HepG2 (cell line): ENCODE results near the gene RCE1. TPM values are rescaled to one million over a fixed set of nuclear protein-coding genes. Genes with fewer than 3 reads are reported as not detected.

ENCODE experiments used
- ATAC-seq: fragments of 200-7000 bp; cut with Tn5 transposase; 3 replicates; pipeline ENCODE4 v1.9.1; 2020; ENCODE audit warnings: mild to moderate bottlenecking, moderate library complexity
- BruUV-seq: library from RNA; stranded (reverse); fragments of 400-500 nt; replicated peaks from 2 replicates; lab custom pipeline; 2021; lab: Mats Ljungman, UMichigan
- CTCF ChIA-PET: fragments of 300-600 bp; formaldehyde crosslinking; extraction: SDS; loops from one replicate; lab custom pipeline; 2021; ENCODE audit warnings: low total read pairs, inconsistent platforms, low intra/inter-chr PET ratio; lab: Yijun Ruan, JAX
- POLR2A ChIA-PET: fragments of 350-600 bp; sonication (Branson Sonifier 250); formaldehyde crosslinking; loops from one replicate; lab custom pipeline; 2020; ENCODE audit warnings: antibody characterized with exemption, inconsistent platforms; lab: Yijun Ruan, JAX
- DNase-seq: peaks from one replicate; pipeline ENCODE4 v3.0.0-alpha.2; 2015; ENCODE audit warnings: low spot score
- FAIRE-seq: peaks from 3 replicates; lab custom pipeline; 2011; peaks lifted over from hg19 to GRCh38; lab: Jason Lieb, UNC
- H2AFZ ChIP-seq: one replicate; pipeline ENCODE4 v1.6.1; 2011; ENCODE audit warnings: low read length, inconsistent platforms
- H3K27ac ChIP-seq: fragments of 300-600 bp; 3 replicates; pipeline ENCODE4 v1.8.0; 2011; ENCODE audit warnings: mixed run types, mild to moderate bottlenecking, mixed read lengths, low read length, inconsistent platforms; ENCODE audit not compliant: insufficient read depth; ENCODE audit errors: extremely low read length
- H3K27me3 ChIP-seq, 2 experiments: fragments of 200-600 bp in 1 of 2; 2 replicates in 1 of 2; 3 replicates in 1 of 2; pipeline versions ENCODE4 v1.6.0 to v1.8.0; 2011; ENCODE audit warnings: low read length in 2 of 2, mild to moderate bottlenecking in 2 of 2, moderate library complexity in 2 of 2, inconsistent platforms in 1 of 2; ENCODE audit not compliant: insufficient read depth in 2 of 2, control insufficient read depth in 1 of 2
- H3K36me3 ChIP-seq, 2 experiments: fragments of 200-600 bp in 1 of 2; replicated peaks in 1 of 2; 2 replicates in 1 of 2; 3 replicates in 1 of 2; pipeline versions ENCODE4 v1.5.1 to v1.8.0; 2011; ENCODE audit warnings: low read length in 2 of 2, inconsistent platforms in 1 of 2; ENCODE audit not compliant: insufficient read depth in 2 of 2, control insufficient read depth in 1 of 2
- H3K4me1 ChIP-seq: 2 replicates; pipeline ENCODE4 v1.5.1; 2012; ENCODE audit warnings: low read length, inconsistent platforms; ENCODE audit not compliant: insufficient read depth
- H3K4me2 ChIP-seq: 2 replicates; pipeline ENCODE4 v1.6.0; 2011; ENCODE audit warnings: low read depth, low read length, inconsistent platforms
- H3K4me3 ChIP-seq, 3 experiments: fragments of 200-600 bp in 1 of 3; sonication (generic), shearing (Covaris generic) in 1 of 3; replicated peaks in 1 of 3; 2 replicates each; pipeline ENCODE4 v1.5.1; 2011 to 2016; ENCODE audit warnings: low read length in 3 of 3, inconsistent platforms in 2 of 3, low read depth in 2 of 3, mild to moderate bottlenecking in 2 of 3, control low read depth in 1 of 3, mixed read lengths in 1 of 3; ENCODE audit not compliant: insufficient read depth in 1 of 3
- H3K79me2 ChIP-seq: one replicate; pipeline ENCODE4 v1.6.1; 2011; ENCODE audit warnings: low read length, inconsistent platforms; ENCODE audit not compliant: insufficient read depth
- H3K9ac ChIP-seq: 2 replicates; pipeline ENCODE4 v1.6.0; 2011; ENCODE audit warnings: mild to moderate bottlenecking, low read depth, low read length, inconsistent platforms; ENCODE audit not compliant: insufficient read depth
- H3K9me3 ChIP-seq: 2 replicates; pipeline ENCODE4 v1.5.1; 2012; ENCODE audit warnings: mild to moderate bottlenecking, low read length
- H4K20me1 ChIP-seq: 2 replicates; pipeline ENCODE4 v1.6.0; 2011; ENCODE audit warnings: inconsistent platforms, mild to moderate bottlenecking, low read length, moderate library complexity; ENCODE audit not compliant: insufficient read depth
- AGO1 ChIP-seq: fragments of 200-400 bp; formaldehyde crosslinking; IDR thresholded peaks from 2 replicates; pipeline ENCODE4 v1.6.1; 2017; ENCODE audit warnings: mild to moderate bottlenecking, low read depth, low read length, moderate library complexity; ENCODE audit not compliant: poor library complexity, severe bottlenecking
- ARID4A ChIP-seq: sonication (generic); formaldehyde crosslinking; IDR thresholded peaks from 2 replicates; pipeline ENCODE4 v1.5.0; 2020; ENCODE audit warnings: mild to moderate bottlenecking, missing genetic modification reagents, borderline replicate concordance
- ASH2L ChIP-seq: fragments of 300-600, 200-600 bp; sonication (generic); IDR thresholded peaks from 2 replicates; pipeline ENCODE4 v1.7.0; 2017; ENCODE audit warnings: low read depth, mild to moderate bottlenecking, moderate library complexity, mixed read lengths, low read length; ENCODE audit not compliant: insufficient read length
- KDM2A ChIP-seq: sonication (generic); formaldehyde crosslinking; IDR thresholded peaks from 2 replicates; pipeline ENCODE4 v1.4.0; 2020; ENCODE audit warnings: low read depth, missing genetic modification reagents, borderline replicate concordance
- NKX3-1 ChIP-seq: sonication (generic); formaldehyde crosslinking; IDR thresholded peaks from 2 replicates; pipeline ENCODE4 v1.5.0; 2020; ENCODE audit warnings: missing genetic modification reagents
- ONECUT2 ChIP-seq: sonication (generic); formaldehyde crosslinking; IDR thresholded peaks from 2 replicates; pipeline ENCODE4 v1.4.0; 2020; ENCODE audit warnings: missing genetic modification reagents
- SAP130 ChIP-seq: IDR thresholded peaks from 2 replicates; pipeline ENCODE4 v1.6.1; 2016; ENCODE audit warnings: low read depth
- SMARCC2 ChIP-seq: fragments of 450-650 bp; IDR thresholded peaks from 2 replicates; pipeline ENCODE4 v1.6.1; 2017; ENCODE audit warnings: antibody characterized with exemption, mild to moderate bottlenecking
- UBTF ChIP-seq: sonication (generic); formaldehyde crosslinking; IDR thresholded peaks from 2 replicates; pipeline ENCODE4 v1.4.0; 2020; ENCODE audit warnings: mild to moderate bottlenecking, missing genetic modification reagents
- ZBTB43 ChIP-seq: sonication (generic); formaldehyde crosslinking; conservative IDR thresholded peaks from 2 replicates; pipeline ENCODE4 v1.4.0; 2020; ENCODE audit warnings: missing genetic modification reagents
- ZFY ChIP-seq: sonication (generic); formaldehyde crosslinking; IDR thresholded peaks from 2 replicates; pipeline ENCODE4 v1.4.0; 2020; ENCODE audit warnings: missing genetic modification reagents
- ZNF577 ChIP-seq: sonication (generic); formaldehyde crosslinking; IDR thresholded peaks from 2 replicates; pipeline ENCODE4 v1.4.0; 2020; ENCODE audit warnings: mild to moderate bottlenecking, low read depth, missing genetic modification reagents, borderline replicate concordance
- WGBS: methylation state at CpG from one replicate; pipeline ENCODE4 v1.1.6; 2017; ENCODE audit warnings: low lambda C conversion rate; 5-methylcytosine and 5-hydroxymethylcytosine counted together
- in situ Hi-C: cut with HindIII; loops from 2 replicates; pipeline ENCODE4 v1.10.0; 2017; ENCODE audit warnings: low pct_unique_long_range_greater_than_20kb; ENCODE audit not compliant: extremely low pct_ligation_motif_present
- intact Hi-C: fragments of 100-400 bp; cut with micrococcal nuclease; formaldehyde crosslinking; loops from one replicate; pipeline ENCODE4 v1.10.0; 2022; ENCODE audit not compliant: unreplicated experiment
- polyA plus RNA-seq, 8 experiments: library from polyadenylated mRNA; depleted of rRNA in 3 of 8; stranded (reverse) in 7 of 8; unstranded in 1 of 8; fragments of >200 nt; fragmentation: Illumina TruSeq in 4 of 8; extraction: Trizol in 4 of 8; gene quantifications; 2 replicates each; pipeline versions ENCODE4 v1.2.1 to v1.2.3, GENCODE V29; 2011 to 2016; ENCODE audit warnings: low read depth in 4 of 8, missing spikeins in 1 of 8, mixed read lengths in 1 of 8; ENCODE audit not compliant: insufficient read depth in 1 of 8
- total RNA-seq, 5 experiments: library from RNA; depleted of rRNA; stranded (reverse); fragments of >200 nt; fragmentation: Illumina TruSeq; extraction: Trizol; gene quantifications; 2 replicates each; pipeline ENCODE4 v1.2.3, GENCODE V29; 2016; ENCODE audit warnings: low read depth in 1 of 5
- TF ChIP-seq, protein P1 (sequence below): sonication (generic); formaldehyde crosslinking; IDR thresholded peaks from 2 replicates; pipeline ENCODE4 v1.4.0; 2020; ENCODE audit warnings: mild to moderate bottlenecking, missing genetic modification reagents

The RCE1 gene
- total and polyA plus RNA-seq, 2 of the 13 experiments (the other 11 are each of a cell fraction or from before 2014, with no cell fraction given), result 22.2 to 22.4 TPM

DNA sequence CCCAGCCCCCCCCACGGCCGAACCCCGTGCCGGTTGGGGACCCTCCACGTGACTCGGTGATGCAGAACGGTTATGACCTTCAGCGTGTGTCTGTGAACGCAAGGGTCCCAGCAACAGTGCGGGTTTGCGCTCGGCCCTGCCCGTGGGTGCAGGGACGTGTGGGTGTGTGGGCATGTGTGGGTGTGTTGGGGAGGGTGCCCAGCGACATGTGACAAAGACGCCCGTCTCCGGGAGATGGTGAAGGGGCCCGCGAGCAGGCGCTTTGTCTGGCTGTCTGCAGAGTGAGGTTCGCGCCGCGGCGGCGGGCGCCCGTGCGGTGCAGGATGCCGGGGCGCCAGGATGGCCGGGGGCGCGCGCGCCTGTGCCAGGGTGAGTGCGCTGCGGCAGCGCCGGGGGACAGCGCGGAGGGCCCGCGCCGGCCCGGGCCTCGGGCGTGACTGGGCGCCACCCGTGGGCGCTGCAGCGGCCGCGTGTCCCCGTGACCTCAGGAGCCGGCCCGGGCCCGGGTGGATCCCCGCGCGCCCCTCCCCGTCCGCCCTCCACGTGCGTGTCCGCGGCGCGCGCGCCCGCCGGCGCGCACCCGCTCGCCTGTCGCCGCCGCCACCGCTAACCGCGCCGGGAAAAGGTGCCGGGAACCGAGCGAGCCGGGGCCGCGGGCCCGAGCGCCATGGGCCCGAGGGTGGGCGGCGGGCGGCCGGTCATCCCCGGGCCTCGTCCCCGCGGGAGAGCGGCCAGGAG, 13.4 kb downstream of the RCE1 start, which contains the start of gene LRFN4:
Gene LRFN4 (plus strand): TSS at position 569 of the 738 bp plus-strand sequence. CDS start 681 bp downstream, outside the sequence.
- Histone ChIP-seq H3K36me3 (peaks cover 3 to 8% of the 10 kb centered on the region in 2 experiments; a peak in 2 of 5 replicates), H2AFZ (no peak within 1 kb of the TSS), H3K27me3 (no peaks in the 10 kb centered on the region), H4K20me1 (no peaks in the 10 kb centered on the region), H3K79me2 (no peaks in the 10 kb centered on the region), H3K4me3 (peak within 1 kb of the TSS; percentile 49 to 67 (median 63); a peak in 5 of 6 replicates), H3K27ac (peak within 1 kb of the TSS; percentile 43), H3K4me2 (peak within 1 kb of the TSS; percentile 71), H3K4me1 (peaks cover 11% of the 10 kb centered on the region), H3K9me3 (no peaks in the 10 kb centered on the region), H3K9ac (peak within 1 kb of the TSS; percentile 59)
- ChIA-PET POLR2A (interaction anchor here (0.8 to 2.7 kb wide), 7 partner anchors 10 to 179 kb away, joined by 3 to 24 read pairs (median 3); partner anchors contain the start of genes C11orf86, RBM4B and RCE1), CTCF (no interaction called here)
- no TSS peak for BruUV-seq
- no peak for DNase-seq
- intact Hi-C loops (no loop called here), in situ Hi-C loops (no loop called here)
- no peak for FAIRE-seq
- ATAC-seq, result peak; percentile 40
- 88% methylated on average over 66 of the region's 103 CpGs for WGBS
- TF ChIP-seq ZNF577 (CRISPR knock-in tag), result no peak
- TF ChIP-seq SMARCC2, result no peak
- peak; percentile 29; the same call in 1 of the 2 replicates for TF ChIP-seq SAP130 (CRISPR knock-in tag)
- TF ChIP-seq AGO1, result peak; percentile 71
- no peak for TF ChIP-seq ZBTB43
- TF ChIP-seq, protein P1, sequence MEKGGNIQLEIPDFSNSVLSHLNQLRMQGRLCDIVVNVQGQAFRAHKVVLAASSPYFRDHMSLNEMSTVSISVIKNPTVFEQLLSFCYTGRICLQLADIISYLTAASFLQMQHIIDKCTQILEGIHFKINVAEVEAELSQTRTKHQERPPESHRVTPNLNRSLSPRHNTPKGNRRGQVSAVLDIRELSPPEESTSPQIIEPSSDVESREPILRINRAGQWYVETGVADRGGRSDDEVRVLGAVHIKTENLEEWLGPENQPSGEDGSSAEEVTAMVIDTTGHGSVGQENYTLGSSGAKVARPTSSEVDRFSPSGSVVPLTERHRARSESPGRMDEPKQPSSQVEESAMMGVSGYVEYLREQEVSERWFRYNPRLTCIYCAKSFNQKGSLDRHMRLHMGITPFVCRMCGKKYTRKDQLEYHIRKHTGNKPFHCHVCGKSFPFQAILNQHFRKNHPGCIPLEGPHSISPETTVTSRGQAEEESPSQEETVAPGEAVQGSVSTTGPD, result no peak
- peak; percentile 7; the same call in 1 of the 2 replicates for TF ChIP-seq ARID4A (CRISPR knock-in tag)
- TF ChIP-seq KDM2A (CRISPR knock-in tag), result peak; percentile 56; the same call in 1 of the 2 replicates
- peak; percentile 13 for TF ChIP-seq ASH2L
- peak; percentile 8; the same call in 1 of the 2 replicates for TF ChIP-seq ZFY (CRISPR knock-in tag)
- 0 out of 2 replicates have a peak, but pooled peaks have one; percentile 7 for TF ChIP-seq UBTF (CRISPR knock-in tag)
- TF ChIP-seq NKX3-1 (CRISPR knock-in tag), result no peak
- no peak for TF ChIP-seq ONECUT2 (CRISPR knock-in tag)
